SW480 (cell line): ENCODE results near the gene DHRS13.
"Not testable (repeated sequence)": the region's sequence is repeated elsewhere in the genome, so short reads cannot be mapped to it uniquely, and the experiment has no call there.

Experiments
- DNase-seq: peaks from one replicate; pipeline ENCODE4 v3.0.0-alpha.2; 2016; ENCODE audit warnings: low spot score

Gene DHRS13

GRCh38 chr17:28903546-28903841 is 615 bp upstream of the DHRS13 start:
- not testable (repeated sequence) for DNase-seq

- DNase-seq, result peak; percentile 43
Observed at GRCh38 chr17:28901866-28902818, 737 bp downstream of the DHRS13 start.

- no peak for DNase-seq
Observed at GRCh38 chr17:28900986-28901726, 1.7 kb downstream of the DHRS13 start.

GRCh38 chr17:28899212-28899815 is 3.6 kb downstream of the DHRS13 start:
- DNase-seq, result no peak

GRCh38 chr17:28898527-28898955 is 4.3 kb downstream of the DHRS13 start:
- no peak for DNase-seq

- DNase-seq, result peak; percentile 28
Observed at GRCh38 chr17:28897769-28898526, 4.9 kb downstream of the DHRS13 start.

GRCh38 chr17:28896884-28897768 is 5.8 kb downstream of the DHRS13 start, which contains the start of gene FLOT2:
Gene FLOT2, minus strand, starts transcription at chr17:28897733. Its CDS starts 159 bp downstream, at chr17:28897574.
- peak; percentile 39 for DNase-seq

GRCh38 chr17:28896491-28896883 is 6.4 kb downstream of the DHRS13 start:
- DNase-seq, result no peak

GRCh38 chr17:28895794-28896447 is 7.0 kb downstream of the DHRS13 start:
- no peak for DNase-seq

GRCh38 chr17:28893248-28894183 is 9.4 kb downstream of the DHRS13 start:
- DNase-seq, result not testable (repeated sequence)

- DNase-seq, result no peak
Observed at GRCh38 chr17:28892024-28892423, 10.9 kb downstream of the DHRS13 start.

GRCh38 chr17:28891201-28891600 is 11.7 kb downstream of the DHRS13 start:
- DNase-seq, result no peak

GRCh38 chr17:28889996-28890395 is 12.9 kb downstream of the DHRS13 start:
- DNase-seq, result no peak

GRCh38 chr17:28888832-28889231 is 14.0 kb downstream of the DHRS13 start:
- DNase-seq, result no peak

GRCh38 chr17:28887871-28888471 is 14.9 kb downstream of the DHRS13 start:
- no peak for DNase-seq

GRCh38 chr17:28885951-28886350 is 16.9 kb downstream of the DHRS13 start:
- DNase-seq, result no peak

GRCh38 chr17:28885363-28885762 is 17.5 kb downstream of the DHRS13 start:
- DNase-seq, result no peak

- DNase-seq, result no peak
Observed at GRCh38 chr17:28883967-28884702, 18.7 kb downstream of the DHRS13 start.
